GM18870 (cell line): Measurements from ENCODE around the gene SDCCAG8.

ENCODE experiments used
- ATAC-seq: cut with Tn5 transposase; IDR thresholded peaks from one replicate; pipeline ENCODE4 v1.9.1; 2021; ENCODE audit warnings: moderate library complexity; ENCODE audit not compliant: unreplicated experiment

SDCCAG8 gene

DNA sequence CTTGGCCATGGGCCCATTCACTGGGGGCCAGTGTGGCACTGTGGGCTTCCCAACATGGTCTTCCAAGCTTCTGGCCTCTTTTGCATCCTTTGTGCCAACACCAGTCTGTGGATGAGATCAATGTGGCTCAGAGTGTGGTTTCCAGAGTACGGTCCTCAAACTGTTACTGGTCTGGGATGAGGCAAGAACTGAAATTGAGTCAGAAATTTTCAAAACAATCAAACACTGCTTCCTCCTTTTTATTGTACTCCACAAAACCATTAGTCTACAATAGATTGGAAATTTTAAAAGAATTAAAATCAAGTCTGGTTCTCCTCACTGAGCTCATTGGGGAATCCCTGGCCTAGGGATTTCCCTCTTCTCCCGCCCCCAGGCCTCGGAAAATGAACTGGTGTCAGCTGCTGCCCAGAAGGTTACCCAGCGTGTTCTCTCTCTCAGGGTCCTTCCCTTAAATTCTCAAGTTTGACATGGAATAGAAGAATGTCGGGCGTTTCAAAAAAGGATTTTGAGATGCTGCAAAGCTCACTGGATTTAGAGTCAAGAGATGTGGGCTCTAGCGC lies 222.0 kb downstream of the SDCCAG8 start:
- no peak for ATAC-seq

DNA sequence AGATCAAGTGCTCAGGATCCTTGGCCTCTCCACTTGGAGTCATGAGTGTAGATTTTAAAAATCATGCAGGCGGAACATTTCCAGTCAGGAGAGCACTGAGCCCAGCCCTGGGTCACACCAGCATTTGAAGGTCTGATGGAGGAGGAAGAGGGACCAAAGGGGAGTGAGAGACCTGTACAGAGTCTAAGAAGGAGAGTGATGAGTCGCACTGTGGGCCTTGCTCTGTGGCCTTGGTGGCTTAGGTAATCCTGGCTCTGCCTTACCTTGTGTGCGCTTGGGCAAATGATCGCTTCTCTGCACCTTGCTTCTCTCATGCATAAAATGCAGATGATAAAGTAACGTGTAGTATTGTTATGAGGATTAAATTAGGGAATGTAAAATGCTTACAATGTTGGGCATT lies 225.3 kb downstream of the SDCCAG8 start:
- no peak for ATAC-seq

DNA sequence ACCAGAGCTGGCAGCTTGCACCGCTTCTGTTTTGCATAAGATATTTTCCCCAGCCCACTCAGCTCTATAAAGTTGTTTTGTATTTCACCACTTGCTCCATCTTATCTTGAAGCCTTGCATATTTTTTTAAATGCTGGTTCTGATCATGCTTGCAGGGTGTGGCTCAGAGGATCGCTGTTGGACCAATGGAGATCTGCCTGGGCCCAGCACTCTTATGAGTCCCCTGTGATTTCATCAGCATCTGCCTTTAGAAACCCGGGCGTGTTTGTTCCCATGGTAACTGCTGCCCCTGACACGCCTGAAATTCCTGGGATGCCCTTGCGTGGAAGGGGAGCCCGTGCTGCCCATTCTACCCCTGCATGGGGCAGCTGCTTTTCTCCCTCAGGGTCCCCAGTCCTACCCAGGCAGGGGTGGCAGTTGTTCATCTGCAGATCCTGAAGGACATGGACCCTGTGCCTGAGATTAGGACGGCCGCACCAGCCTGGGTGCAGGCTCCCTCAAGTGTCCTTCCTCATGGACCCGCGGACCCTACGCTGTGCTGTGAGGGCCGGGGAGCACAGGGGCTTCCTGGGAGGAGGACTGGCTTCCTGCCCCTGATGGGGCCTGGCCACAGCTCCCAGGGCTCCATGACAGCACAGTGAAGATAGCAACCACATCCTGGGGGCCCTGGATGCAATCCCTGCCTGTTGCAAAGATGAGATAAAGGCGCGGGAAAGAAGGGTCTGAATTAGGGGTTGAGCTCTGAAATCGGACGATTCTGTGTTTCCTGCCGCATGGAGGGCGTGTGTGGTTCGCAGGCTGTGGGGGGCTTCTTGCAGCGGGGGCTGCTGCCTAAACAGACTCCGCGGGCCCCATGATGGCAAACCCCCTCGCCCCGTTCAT lies 226.5 kb downstream of the SDCCAG8 start:
- no peak for ATAC-seq

DNA sequence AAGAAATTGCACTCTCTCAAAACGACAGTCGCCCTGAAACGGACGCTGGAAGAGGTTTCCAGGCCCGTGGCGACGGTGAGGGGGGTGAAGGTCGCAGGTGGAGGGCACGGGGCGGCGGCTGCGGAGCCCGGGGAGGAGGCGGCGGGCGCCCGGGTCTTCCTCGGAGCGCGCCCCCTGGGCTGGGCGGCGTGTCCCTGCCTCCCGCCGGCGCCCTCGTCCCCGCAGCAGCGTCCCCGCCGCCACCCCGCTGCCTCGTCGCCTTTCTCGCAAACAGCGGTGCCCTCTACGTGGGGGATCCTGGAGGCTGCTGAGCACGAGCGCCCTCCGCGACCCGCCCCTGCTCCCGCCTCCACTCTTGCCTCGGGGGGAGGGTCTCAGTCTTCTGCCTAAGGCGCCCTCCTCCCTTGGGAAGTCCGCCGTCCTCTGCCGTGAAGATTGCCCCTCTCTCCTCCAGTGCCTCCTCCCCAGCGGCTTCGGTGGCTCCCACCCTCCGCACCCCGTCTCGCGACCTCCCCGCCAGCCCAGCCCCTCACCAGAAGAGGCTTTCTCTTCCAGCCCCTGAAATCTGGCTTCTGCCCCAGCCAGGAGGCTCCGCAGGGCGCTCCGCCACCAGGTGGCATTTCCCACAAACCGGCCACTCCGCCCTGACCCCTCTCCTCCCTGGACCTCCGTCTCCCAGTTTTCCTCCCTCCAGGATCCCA lies 227.4 kb downstream of the SDCCAG8 start:
- no peak for ATAC-seq

DNA sequence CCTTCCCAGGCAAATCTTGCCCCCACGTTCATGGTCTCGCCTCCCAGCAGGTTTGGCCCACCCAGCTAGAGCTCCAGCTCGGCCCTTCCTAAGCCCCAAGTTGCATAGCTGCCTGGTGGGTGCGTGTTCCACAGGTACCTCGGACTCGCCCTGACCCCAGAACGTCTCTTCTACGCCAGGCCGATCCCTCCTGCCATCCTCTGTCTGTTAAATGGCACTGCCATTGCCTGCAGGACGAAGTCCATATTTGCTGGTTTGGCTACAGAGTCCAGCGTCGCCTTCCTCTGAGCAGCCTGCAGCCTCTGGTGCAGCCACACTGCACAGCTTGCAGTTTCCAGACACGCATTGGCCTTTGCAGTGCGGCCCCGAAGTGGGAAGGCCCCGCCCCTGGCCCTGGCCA lies 228.1 kb downstream of the SDCCAG8 start:
- no peak for ATAC-seq

DNA sequence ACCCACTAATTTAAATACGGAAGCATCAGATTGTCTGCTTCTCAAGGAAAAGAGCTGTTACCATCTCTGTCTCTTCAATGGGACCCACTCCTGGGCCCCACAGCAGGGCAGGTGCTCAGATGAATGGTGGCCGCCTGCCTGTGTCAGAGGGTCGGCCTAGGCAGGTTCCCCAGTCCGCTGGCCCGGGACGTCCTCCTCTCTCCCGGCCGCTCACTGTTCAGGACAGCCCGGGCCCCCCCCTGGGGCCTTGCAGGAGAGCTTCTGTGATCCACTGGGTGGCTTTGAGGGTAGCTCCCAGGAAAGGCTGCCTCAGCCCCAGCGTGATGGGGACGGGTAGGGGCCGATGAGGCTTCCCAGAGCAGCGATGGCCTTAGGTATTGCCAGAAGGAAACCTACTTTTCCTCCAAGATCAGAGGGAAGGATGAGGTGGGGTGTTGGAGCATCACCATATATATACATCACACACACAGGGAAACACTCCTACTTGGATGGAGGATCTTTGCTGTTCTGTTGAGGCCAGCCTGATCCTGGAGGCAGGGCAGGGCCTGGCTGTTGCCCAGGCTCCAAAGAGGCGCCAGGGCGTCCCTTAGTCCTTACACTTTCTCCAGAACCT lies 231.3 kb downstream of the SDCCAG8 start:
- no peak for ATAC-seq

DNA sequence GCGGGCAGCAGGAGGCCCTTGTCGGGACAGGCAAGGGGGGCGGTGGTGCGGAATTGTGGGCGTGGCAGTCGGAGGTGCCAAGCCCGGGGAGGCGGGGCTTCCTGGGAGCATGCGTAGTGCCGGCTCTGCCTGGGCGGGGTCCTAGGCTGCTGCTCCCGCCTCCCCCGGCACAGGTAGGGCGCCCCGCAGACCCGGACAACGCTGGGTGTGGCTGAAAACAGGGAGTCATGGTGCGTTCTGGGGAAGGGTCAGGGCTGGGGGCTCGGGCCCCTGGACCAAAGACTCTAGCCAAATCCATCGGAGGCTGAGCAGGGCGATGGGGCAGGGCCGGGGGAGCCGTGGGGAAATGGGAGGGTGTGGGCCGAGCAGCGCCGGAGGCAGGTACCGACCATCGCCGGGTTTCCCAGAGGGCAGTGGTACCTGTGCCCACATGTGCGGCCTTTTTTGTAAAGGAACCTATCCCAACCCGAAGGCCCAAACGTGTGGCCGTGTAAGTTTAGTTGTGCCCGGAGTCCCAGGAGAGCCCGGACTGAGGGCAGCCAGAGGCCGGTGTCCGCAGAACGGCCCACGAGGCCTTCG lies 231.9 kb downstream of the SDCCAG8 start:
- no peak for ATAC-seq

DNA sequence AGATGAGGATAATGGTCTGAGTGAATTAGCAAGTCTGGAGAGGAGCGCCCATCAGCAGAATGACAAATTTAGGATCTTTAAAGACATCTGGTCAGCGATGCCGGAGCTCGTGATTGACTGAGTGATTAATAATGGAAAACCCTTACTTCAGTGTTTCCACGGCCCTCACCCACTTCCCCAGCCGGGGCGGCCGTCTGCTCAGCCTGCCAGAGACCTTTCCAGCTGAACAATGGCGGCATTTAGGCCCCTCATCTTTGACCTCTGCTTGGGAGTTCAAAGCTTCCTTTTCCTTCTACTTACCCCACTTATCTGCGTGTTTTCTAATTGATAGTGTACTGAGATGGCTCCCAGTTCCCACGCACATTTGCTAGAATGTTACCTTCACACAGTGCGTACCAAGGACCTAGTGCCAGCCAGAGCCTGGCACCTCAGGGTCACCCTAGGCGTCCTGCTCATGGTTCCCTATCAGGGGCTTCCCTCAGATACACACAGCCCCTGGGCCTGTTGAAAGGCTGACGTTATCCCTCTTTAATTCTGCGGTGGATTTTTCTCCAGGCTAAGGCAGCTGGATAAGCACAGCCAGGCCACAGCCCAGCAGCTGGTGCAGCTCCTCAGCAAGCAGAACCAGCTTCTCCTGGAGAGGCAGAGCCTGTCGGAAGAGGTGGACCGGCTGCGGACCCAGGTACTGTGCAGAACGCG lies 232.8 kb downstream of the SDCCAG8 start:
- ATAC-seq: no peak

DNA sequence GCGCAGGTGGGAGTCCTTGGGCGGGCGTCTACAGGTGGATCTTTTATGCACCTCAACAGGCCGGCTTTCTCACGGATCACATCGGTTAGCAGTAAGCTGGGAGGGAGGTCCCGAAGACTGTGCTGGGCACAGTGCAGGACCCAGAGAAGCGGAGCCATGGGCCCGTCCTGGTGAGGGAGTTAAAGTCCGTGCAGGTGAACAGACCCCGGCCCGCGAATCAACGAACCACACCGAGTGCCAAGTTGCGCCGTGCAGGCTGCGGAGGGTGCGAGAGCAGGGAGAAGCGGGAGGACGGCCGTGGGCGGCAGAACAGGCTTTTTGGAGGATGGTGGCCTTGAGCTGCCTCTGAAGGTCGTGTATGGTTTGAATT lies 233.3 kb downstream of the SDCCAG8 start:
- no peak for ATAC-seq

DNA sequence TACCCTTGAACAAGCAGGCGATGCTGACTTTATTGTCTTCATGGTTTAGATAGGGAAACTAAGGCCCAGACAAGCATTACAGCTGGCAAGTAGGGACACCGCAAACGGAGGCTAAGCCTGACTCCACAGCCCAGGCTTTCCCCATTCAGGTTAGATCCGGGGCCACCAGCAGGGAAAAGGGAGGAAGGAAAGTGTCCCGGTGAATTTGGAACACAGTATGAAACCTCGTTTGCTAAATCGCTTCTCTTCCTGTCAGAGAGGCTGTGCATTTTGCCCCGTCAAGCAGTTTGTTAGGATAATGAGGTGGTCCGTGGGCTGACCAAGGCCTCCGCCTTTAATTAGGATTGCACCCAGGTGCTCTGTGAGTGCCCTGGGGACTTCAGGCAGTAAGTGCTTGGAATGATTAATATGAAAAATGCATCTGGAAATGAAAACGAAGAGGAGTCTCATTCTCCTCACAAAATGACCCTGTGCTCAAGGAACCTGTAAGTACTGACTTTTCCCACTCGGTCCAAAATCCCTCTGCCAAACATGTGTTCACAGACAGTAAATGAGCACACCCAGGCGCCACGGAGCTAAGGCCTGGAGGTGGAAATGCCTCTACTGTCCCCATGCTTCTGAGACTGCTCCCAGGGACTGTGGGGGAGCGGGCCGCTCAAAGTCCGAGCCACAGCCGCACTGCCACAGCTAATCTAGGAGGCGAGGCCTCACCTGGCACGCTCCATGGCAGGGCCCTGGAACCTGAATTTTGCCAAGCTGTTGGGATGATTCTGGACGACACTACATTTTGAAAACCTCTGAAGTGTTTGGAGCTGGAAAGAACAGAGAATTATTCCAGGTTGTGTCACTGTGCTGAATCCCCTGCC lies 234.1 kb downstream of the SDCCAG8 start:
- no peak for ATAC-seq

DNA sequence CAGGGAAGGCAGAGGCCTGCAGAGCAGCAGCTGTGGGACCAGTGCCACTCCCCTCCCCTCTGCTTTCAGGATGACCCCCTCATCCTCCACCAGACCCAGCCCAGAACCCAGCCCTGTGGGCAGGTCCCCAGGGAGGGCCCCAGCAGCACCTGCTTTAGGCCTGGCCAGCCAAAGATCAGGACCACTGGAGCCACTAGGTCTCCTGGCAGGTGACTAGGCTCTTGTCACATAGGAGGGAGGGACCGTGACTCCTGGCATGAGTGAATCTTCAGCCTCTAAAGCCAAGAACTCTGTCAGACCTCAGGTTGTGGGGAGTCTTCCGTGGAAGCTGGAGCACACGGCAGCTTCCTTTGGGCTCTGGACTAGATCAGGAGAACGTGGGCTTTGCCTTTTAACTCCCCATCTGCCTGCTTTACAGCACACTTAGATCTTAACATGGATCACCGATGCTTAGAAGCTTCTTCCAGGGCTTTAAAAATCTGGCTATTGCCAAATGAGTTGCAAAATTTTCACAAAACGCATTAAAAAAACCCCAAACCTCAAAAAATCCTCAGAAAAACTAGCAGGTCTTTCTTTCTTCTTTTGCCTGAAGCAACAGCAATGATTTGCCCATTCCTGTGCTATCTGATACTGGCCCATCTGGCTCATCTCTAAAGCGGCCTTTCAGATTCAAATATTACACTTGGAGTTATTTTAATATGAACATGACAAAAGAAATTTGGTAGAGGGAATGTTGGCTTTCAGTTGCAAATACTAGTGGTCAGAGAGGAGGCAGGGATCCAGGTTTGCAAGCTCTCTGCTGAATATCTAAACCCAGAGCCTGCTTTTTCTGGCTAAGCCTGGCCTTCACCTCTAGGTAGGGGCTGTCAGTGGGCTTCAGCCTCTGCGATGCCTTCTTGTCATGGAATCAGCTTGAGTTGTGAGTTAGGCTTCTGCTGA lies 235.2 kb downstream of the SDCCAG8 start:
- no peak for ATAC-seq

DNA sequence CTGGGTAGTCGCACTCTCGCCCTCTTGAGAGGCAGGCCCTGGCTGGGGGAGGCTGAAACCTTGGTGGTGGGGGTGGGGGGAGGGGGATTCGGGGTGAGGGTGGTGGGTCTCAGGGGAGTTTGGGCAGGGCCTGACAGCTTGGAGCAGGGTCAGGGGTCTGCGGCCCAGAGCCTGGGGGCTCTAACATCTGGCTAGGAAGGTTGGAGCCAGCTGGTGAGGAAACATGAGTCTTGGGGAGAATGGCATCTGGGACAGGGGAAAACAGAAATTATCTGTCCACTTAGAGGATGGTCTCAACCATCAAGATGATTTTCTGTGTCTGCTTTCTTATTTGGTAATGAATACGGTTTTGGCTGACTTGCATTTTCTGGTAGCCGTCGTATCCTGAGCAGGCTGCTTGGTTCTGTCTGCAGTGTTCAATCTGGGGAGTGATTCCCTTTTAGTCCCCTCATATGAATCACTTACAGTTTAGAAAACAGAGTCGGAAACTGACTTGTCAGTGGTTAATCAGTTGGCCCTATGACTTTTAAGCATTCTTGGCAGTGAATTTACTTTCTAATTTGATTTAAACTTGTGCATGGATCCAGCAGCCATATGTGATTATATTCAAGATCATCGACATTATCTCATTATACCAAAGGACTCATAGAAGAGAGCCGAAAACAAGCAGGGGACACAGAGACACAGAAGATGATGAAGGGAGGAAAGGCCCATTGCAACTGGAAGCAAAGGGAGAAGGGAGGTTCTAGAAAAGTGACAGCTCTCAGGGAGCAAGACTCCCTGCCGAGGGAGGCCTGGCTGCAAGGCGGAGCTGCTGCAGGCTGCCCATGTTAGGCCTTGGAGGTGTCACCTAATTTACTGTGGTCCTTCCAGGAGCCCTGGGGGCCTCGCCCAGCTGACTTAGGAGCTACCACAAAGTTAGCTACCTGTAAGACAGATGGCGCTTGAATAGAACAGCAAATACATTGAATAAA lies 237.6 kb downstream of the SDCCAG8 start:
- no peak for ATAC-seq

DNA sequence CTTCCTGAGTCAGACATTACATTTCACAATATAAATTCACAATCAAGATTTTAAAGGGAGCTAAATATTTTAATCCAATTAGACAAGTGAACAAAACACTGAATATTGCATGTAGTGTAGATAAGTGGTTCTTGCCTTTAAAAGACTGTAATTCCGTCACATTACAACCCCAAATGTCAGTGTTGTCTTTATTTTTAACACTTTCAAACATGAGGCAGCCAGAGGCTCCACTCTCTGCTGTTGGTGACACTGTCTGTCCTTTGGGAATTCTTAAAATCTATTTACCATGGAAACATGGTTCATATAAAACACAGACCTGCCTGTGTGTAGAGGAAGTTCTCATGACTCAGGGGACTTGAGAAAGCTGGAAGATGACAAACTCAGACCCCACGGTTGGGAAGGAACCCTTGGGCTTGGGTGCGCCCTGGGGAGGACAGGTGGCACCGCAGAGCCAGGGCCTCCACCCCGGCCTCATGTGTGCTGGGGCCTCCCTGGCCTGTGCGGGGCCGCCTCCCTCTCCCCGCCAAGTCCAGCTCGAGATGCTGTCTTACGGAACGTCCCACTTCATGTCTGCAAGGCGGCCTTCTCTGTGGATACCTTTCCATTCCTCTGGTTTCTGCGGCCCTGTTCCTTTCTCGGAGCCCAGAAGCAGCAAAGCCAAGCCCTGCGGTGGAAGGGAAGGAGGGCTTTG lies 239.0 kb downstream of the SDCCAG8 start:
- no peak for ATAC-seq

DNA sequence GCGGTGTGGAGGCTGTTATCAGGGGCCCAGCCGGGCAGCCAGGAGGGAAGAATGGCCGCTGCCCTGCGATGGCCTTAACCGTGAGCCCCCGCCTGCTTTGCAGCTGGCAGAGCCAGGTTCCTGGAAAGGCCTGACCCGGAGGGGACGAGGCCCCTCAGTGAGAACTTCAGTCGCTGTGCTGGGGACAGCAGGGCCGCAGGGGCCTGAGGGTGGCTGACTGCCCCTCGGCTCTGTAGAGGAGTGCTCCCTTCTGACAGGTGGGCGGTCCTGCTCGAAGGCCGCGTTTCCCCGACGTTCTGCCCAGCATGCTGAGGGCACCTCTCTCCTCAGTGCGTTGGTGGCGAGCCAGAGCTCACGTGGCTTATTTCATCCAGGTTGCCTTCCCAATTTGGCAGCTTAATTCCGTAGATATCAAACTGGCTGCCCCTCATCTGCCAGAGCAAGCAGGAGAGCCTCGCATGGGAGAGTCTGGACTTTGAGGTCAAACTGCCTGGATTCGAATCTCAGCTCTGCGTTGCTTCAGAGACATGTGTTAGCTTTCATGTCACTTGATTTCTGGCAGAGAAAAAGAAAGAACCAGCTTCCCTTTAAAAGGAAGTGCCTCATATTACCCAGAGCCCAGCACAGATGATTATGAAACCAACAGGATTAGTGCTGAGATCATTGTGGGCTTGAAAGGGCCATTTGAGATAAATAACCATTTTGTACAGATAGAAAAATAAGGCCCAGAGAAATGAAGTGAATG lies 239.8 kb downstream of the SDCCAG8 start:
- no peak for ATAC-seq

DNA sequence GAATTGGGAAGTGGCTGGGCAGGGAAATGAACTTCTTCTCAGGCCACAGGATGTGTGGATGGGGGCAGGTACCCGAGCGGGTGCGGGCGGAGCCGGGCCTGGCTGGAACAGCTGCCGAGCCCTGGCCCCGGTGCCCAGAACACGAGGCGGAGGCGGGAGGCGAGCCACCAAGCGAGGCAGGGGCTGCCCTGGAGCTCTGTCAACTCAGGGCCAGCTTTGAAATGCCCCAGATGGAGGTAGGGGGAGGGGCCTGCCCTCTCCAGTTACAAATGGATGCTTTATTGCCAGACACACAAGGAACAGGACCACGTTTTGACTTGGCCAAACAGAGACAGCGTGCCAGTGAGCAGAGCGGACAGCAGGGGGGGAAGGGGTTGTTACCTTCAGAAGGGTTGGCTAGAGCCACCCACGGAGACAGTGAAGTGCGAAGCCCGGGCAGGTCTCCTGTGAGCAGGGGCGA lies 240.4 kb downstream of the SDCCAG8 start:
- ATAC-seq: no peak

DNA sequence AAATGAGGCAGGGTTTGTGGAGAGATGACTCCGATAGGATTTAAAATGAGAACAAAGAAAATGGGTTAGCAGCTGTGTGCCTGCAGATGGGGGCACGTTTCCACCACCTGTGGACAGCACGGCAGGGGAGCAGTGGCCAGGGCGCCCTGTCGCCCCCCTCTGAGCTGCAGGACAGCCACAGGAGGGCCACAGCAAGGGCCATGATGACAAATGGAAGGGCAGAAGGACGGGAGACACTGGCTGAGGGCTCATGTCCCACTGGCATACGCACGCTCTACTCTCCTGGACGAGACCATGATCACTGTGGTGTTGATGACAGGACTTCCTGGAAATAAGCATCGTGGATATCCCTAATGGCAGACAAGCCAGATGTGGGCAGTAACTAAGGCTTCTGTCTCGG lies 241.0 kb downstream of the SDCCAG8 start:
- ATAC-seq: no peak
